RWPE2 (cell line): ENCODE data around the gene PTPA.

Source experiments
- ATAC-seq: fragments of 200-7000 bp; cut with Tn5 transposase; 3 replicates; pipeline ENCODE4 v1.9.1; 2021; ENCODE audit warnings: low read depth
- DNase-seq: peaks from one replicate; pipeline ENCODE4 v3.0.0-alpha.2; 2020; ENCODE audit warnings: low spot score
- H3K27ac ChIP-seq: fragments of 450-650 bp; 2 replicates; pipeline ENCODE4 v1.5.1; 2017; ENCODE audit warnings: mild to moderate bottlenecking; ENCODE audit not compliant: poor library complexity, severe bottlenecking
- H3K27me3 ChIP-seq: fragments of 250-450 bp; sonication (Bioruptor Pico); 2 replicates; pipeline ENCODE4 v1.5.1; 2021; ENCODE audit warnings: mild to moderate bottlenecking, moderate library complexity; ENCODE audit not compliant: insufficient read depth, poor library complexity, severe bottlenecking
- H3K36me3 ChIP-seq: fragments of 250-450 bp; sonication (Bioruptor Pico); 2 replicates; pipeline ENCODE4 v1.5.1; 2020; ENCODE audit warnings: low read depth, mild to moderate bottlenecking, moderate library complexity
- H3K4me1 ChIP-seq: fragments of 250-450 bp; sonication (Bioruptor Pico); 2 replicates; pipeline ENCODE4 v1.5.1; 2021; ENCODE audit warnings: mild to moderate bottlenecking, moderate library complexity; ENCODE audit not compliant: insufficient read depth, poor library complexity, severe bottlenecking
- H3K4me3 ChIP-seq: fragments of 250-450 bp; sonication (Bioruptor Pico); 2 replicates; pipeline ENCODE4 v1.5.1; 2021; ENCODE audit warnings: mild to moderate bottlenecking, moderate library complexity; ENCODE audit not compliant: severe bottlenecking
- H3K9me3 ChIP-seq: fragments of 250-450 bp; sonication (Bioruptor Pico); 2 replicates; pipeline ENCODE4 v1.5.1; 2021; ENCODE audit warnings: mild to moderate bottlenecking, moderate library complexity; ENCODE audit not compliant: severe bottlenecking
- TF ChIP-seq, protein P1 (sequence below): fragments of 450-650 bp; IDR thresholded peaks from one replicate; pipeline ENCODE4 v1.5.1; 2017; ENCODE audit warnings: mild to moderate bottlenecking, moderate library complexity; ENCODE audit not compliant: poor library complexity, severe bottlenecking

The PTPA gene

DNA sequence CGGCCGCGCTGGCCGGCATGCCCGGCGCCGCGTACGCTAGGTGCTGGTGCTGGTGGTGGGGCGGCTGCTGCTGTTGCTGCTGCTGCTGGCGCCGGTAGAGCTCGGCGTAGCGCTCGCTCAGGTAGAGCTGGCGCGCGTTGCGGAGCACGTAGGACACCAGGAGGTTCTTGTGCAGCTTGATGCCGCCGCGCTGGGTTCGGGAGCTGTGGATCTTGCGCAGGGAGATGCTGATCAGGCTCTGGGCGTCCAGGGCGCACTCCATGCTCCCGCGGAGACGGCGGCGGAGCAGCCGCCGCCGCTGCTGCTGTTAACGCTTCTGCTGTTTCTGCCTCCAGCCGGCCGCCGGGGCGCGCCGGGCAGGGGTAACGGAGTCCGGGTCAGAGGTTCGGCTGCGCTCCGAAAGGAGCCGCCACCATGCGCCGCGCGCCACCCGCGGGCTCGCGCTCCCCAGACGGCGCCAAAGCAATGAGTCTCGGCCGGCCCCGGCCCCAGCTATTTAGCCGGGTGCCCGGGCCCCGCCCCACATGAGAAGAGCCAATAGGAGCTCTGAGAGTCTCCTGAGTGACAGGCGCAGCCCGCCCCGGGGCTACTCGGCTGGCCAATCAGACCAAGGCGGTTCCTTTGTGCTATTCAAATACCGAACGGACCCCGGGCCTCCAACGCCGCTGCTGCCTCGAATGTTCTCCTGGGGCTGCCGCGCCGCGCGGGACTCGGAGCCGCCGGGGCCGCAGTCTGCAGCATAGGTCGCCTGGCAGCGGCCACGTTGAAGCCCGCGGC, 66.8 kb downstream of the PTPA start, which contains the start of gene IER5L:
Gene IER5L (minus strand): TSS at position 471 of the 777 bp plus-strand sequence. CDS start 209 bp downstream, at position 262.
- no peaks in the 10 kb centered on the region for H3K9me3 ChIP-seq
- H3K27me3 ChIP-seq: no peaks in the 10 kb centered on the region
- peak within 1 kb of the TSS; percentile 95 for H3K27ac ChIP-seq
- peak; percentile 93 for DNase-seq
- peak; percentile 74 for ATAC-seq
- no peaks in the 10 kb centered on the region for H3K36me3 ChIP-seq
- peaks cover 4% of the 10 kb centered on the region for H3K4me1 ChIP-seq
- H3K4me3 ChIP-seq: peak within 1 kb of the TSS; percentile 71
- TF ChIP-seq, protein P1, sequence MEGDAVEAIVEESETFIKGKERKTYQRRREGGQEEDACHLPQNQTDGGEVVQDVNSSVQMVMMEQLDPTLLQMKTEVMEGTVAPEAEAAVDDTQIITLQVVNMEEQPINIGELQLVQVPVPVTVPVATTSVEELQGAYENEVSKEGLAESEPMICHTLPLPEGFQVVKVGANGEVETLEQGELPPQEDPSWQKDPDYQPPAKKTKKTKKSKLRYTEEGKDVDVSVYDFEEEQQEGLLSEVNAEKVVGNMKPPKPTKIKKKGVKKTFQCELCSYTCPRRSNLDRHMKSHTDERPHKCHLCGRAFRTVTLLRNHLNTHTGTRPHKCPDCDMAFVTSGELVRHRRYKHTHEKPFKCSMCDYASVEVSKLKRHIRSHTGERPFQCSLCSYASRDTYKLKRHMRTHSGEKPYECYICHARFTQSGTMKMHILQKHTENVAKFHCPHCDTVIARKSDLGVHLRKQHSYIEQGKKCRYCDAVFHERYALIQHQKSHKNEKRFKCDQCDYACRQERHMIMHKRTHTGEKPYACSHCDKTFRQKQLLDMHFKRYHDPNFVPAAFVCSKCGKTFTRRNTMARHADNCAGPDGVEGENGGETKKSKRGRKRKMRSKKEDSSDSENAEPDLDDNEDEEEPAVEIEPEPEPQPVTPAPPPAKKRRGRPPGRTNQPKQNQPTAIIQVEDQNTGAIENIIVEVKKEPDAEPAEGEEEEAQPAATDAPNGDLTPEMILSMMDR: no peak

DNA sequence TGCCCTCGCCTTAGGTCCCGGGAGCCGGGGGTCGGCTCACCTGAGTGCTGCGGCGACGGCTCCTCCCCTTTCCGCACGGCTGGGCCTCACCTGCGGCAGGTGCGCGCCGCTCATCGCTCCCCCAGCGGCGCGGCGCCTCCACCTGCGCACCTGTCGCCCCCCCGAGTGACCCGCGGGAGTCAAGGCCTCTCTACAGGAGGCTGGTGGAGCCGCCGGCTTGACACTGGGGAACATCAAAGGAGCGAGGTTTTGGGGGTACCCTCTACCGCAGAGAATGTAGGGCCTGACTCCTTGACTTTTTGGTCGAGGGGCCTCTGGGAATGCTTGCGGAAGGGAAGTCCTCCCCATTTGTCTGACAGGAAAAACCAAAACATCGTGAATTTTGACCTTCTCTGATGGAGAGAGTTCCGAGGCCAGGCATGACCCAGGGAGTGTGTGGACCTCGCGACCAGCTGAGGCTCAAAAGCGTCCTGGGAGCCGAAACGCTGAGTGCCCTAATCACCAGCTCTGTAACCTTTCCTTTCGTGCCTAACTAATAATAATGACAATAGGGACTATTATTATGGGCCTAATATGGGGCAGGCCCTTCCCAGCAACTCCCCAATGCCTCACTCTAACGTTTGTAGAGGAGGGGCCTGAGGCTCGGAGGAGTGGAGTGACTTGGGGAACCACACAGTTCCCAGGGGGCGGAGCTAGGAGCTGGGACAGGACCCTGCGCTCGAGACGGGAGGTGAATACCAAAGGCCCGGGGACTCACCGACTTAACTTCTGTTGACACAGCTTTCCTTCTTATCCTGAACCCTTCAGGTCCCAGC, 67.6 kb downstream of the PTPA start:
- no peaks in the 10 kb centered on the region for H3K36me3 ChIP-seq
- no peaks in the 10 kb centered on the region for H3K9me3 ChIP-seq
- no peak overlapping the region for H3K27ac ChIP-seq
- H3K27me3 ChIP-seq: no peaks in the 10 kb centered on the region
- H3K4me3 ChIP-seq: peak overlapping the region; percentile 71
- TF ChIP-seq, protein P1: no peak
- DNase-seq (no peak), ATAC-seq (peak; percentile 8)
- peaks cover 4% of the 10 kb centered on the region for H3K4me1 ChIP-seq

- DNase-seq (no peak), ATAC-seq (no peak)
- H3K36me3 ChIP-seq: no peaks in the 10 kb centered on the region
- H3K4me3 ChIP-seq: no peak overlapping the region
- no peaks in the 10 kb centered on the region for H3K9me3 ChIP-seq
- H3K4me1 ChIP-seq: no peaks in the 10 kb centered on the region
- TF ChIP-seq, protein P1: no peak
- no peak overlapping the region for H3K27ac ChIP-seq
- no peaks in the 10 kb centered on the region for H3K27me3 ChIP-seq
Observed at GRCh38 chr9:129181246-129181645, 70.0 kb downstream of the PTPA start.

DNA sequence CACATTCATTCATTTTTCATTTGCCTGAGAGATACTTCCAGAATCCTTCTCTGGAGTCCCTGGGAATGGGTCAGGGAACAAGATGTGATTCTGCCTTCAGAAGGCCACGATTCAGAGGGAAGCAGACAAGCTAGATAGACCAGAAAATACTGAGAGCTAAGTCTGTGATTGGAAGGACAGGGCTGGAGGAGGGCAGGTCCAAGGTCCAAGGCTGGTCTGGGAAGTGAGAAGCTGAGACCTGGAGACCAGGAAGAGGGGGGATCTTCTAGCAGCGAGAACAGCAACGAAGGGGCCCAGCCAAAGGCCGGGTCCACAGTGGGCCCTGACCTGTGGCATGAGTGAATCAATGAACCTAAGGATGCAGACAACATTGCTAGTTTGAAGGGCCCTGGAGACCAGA, 70.9 kb downstream of the PTPA start:
- ATAC-seq: no peak
- Histone ChIP-seq H3K9me3 (no peaks in the 10 kb centered on the region), H3K27ac (no peak overlapping the region), H3K4me3 (no peak overlapping the region), H3K36me3 (no peaks in the 10 kb centered on the region), H3K27me3 (no peaks in the 10 kb centered on the region), H3K4me1 (no peaks in the 10 kb centered on the region)
- DNase-seq: no peak
- TF ChIP-seq, protein P1: no peak
